SJSA1 (cell line): Measurements from ENCODE around the gene RPA1. TPM values are rescaled to one million over a fixed set of nuclear protein-coding genes. Genes with fewer than 3 reads are reported as not detected.

Experiments
- total RNA-seq: library from RNA; depleted of rRNA; stranded (reverse); fragments of >200 nt; shearing (Covaris generic); gene quantifications from 2 replicates; pipeline ENCODE4 v1.2.3, GENCODE V29; 2014; rRNA removed

Gene RPA1
- total RNA-seq, 1 experiment from 2014 or later, result 34.3 TPM

Other genes starting within 250 kb of the RPA1 start
- gene SLC43A2, start 201.2 kb upstream of the RPA1 start, total RNA-seq, result 2.0 and 3.4 TPM in 2 replicates
- 0.16 TPM in 2 replicates for gene SCARF1, start 184.3 kb upstream of the RPA1 start, total RNA-seq
- 0.22 and 1.0 TPM in 2 replicates for gene RILP, start 180.1 kb upstream of the RPA1 start, total RNA-seq
- 47.1 and 73.3 TPM in 2 replicates for gene PRPF8, start 145.1 kb upstream of the RPA1 start, total RNA-seq
- 0.34 and 0.95 TPM in 2 replicates for gene TLCD2, start 119.6 kb upstream of the RPA1 start, total RNA-seq
- gene WDR81, start 105.3 kb upstream of the RPA1 start, total RNA-seq, result 5.1 and 10.8 TPM in 2 replicates
- gene SERPINF2, start 87.1 kb upstream of the RPA1 start, total RNA-seq, result not detected in 2 replicates
- not detected in 2 replicates for gene SERPINF1, start 67.9 kb upstream of the RPA1 start, total RNA-seq
- gene SMYD4, start 103 bp upstream of the RPA1 start, total RNA-seq, result 6.3 and 8.3 TPM in 2 replicates
- not detected in 2 replicates for gene RTN4RL1, start 195.3 kb downstream of the RPA1 start, total RNA-seq
- 21.0 and 24.9 TPM in 2 replicates for gene DPH1, start 200.1 kb downstream of the RPA1 start, total RNA-seq
- gene OVCA2, start 212.0 kb downstream of the RPA1 start, total RNA-seq, result 66.0 and 79.9 TPM in 2 replicates
- gene HIC1, start 225.1 kb downstream of the RPA1 start, total RNA-seq, result 28.8 and 31.3 TPM in 2 replicates